H9 (cell line): ENCODE data around the gene POT1. TPM values are rescaled to one million over a fixed set of nuclear protein-coding genes. Genes with fewer than 3 reads are reported as not detected.

ENCODE experiments used
- DNase-seq: peaks from one replicate; pipeline ENCODE4 v3.0.0-alpha.2; 2017
- H2AFZ ChIP-seq: one replicate; pipeline ENCODE4 v1.6.1; 2013; ENCODE audit warnings: mild to moderate bottlenecking, low read length, control low read depth, moderate library complexity
- H2AK5ac ChIP-seq: 2 replicates; pipeline ENCODE4 v1.6.1; 2013; ENCODE audit warnings: low read length, control low read depth, mixed read lengths; ENCODE audit not compliant: insufficient read length
- H2BK120ac ChIP-seq: one replicate; pipeline ENCODE4 v1.6.1; 2013; ENCODE audit warnings: low read depth, mild to moderate bottlenecking, low read length, control low read depth, inconsistent platforms; ENCODE audit not compliant: poor library complexity, severe bottlenecking
- H2BK12ac ChIP-seq: 2 replicates; pipeline ENCODE4 v1.6.1; 2013; ENCODE audit warnings: low read length, control low read depth, mixed read lengths, low read depth; ENCODE audit not compliant: insufficient read length
- H2BK15ac ChIP-seq: 2 replicates; pipeline ENCODE4 v1.6.1; 2013; ENCODE audit warnings: low read depth, low read length, control low read depth
- H2BK20ac ChIP-seq: one replicate; pipeline ENCODE4 v1.6.1; 2013; ENCODE audit warnings: low read depth, mild to moderate bottlenecking, low read length, control low read depth, inconsistent platforms; ENCODE audit not compliant: poor library complexity, severe bottlenecking
- H2BK5ac ChIP-seq: 2 replicates; pipeline ENCODE4 v1.6.1; 2013; ENCODE audit warnings: low read length, control low read depth, mixed read lengths; ENCODE audit not compliant: insufficient read length
- H3K14ac ChIP-seq: 2 replicates; pipeline ENCODE4 v1.6.1; 2013; ENCODE audit warnings: low read length, control low read depth; ENCODE audit not compliant: insufficient read depth
- H3K18ac ChIP-seq: 2 replicates; pipeline ENCODE4 v1.6.1; 2013; ENCODE audit warnings: low read depth, mild to moderate bottlenecking, mixed read lengths, low read length, control low read depth; ENCODE audit not compliant: insufficient read length
- H3K23ac ChIP-seq: 2 replicates; pipeline ENCODE4 v1.6.1; 2013; ENCODE audit warnings: low read length, control low read depth, mixed read lengths, low read depth; ENCODE audit not compliant: insufficient read length
- H3K23me2 ChIP-seq: 2 replicates; pipeline ENCODE4 v1.6.1; 2013; ENCODE audit warnings: low read depth, mild to moderate bottlenecking, mixed read lengths, low read length, control low read depth; ENCODE audit not compliant: insufficient read length, poor library complexity, severe bottlenecking
- H3K27ac ChIP-seq: 2 replicates; pipeline ENCODE4 v1.5.1; 2013; ENCODE audit warnings: low read length, control low read depth, mixed read lengths, low read depth; ENCODE audit not compliant: insufficient read length
- H3K27me3 ChIP-seq: 2 replicates; pipeline ENCODE4 v1.6.1; 2013; ENCODE audit warnings: low read length, control low read depth, inconsistent platforms; ENCODE audit not compliant: insufficient read depth
- H3K4ac ChIP-seq: 2 replicates; pipeline ENCODE4 v1.6.1; 2013; ENCODE audit warnings: low read depth, mild to moderate bottlenecking, control low read depth, inconsistent platforms, low read length, moderate library complexity
- H3K4me1 ChIP-seq: 2 replicates; pipeline ENCODE4 v1.6.1; 2013; ENCODE audit warnings: low read length, control low read depth, inconsistent platforms; ENCODE audit not compliant: insufficient read depth
- H3K4me2 ChIP-seq: 2 replicates; pipeline ENCODE4 v1.6.1; 2013; ENCODE audit warnings: low read length, control low read depth, mixed read lengths; ENCODE audit not compliant: insufficient read length, insufficient read depth
- H3K56ac ChIP-seq: 2 replicates; pipeline ENCODE4 v1.6.1; 2013; ENCODE audit warnings: low read depth, mild to moderate bottlenecking, mixed read lengths, low read length, control low read depth; ENCODE audit not compliant: insufficient read length
- H3K79me1 ChIP-seq: 2 replicates; pipeline ENCODE4 v1.6.1; 2013; ENCODE audit warnings: low read depth, mild to moderate bottlenecking, moderate library complexity, low read length, control low read depth, inconsistent platforms; ENCODE audit not compliant: insufficient read depth, poor library complexity, severe bottlenecking
- H3K79me2 ChIP-seq: 2 replicates; pipeline ENCODE4 v1.6.1; 2013; ENCODE audit warnings: low read length, control low read depth, inconsistent platforms; ENCODE audit not compliant: insufficient read depth
- H3K9ac ChIP-seq: 2 replicates; pipeline ENCODE4 v1.6.1; 2013; ENCODE audit warnings: low read length, control low read depth, mixed read lengths; ENCODE audit not compliant: insufficient read length; ENCODE audit errors: extremely low read depth
- H3K9me3 ChIP-seq: one replicate; pipeline ENCODE4 v1.6.1; 2013; ENCODE audit warnings: low read depth, low read length, inconsistent platforms; ENCODE audit not compliant: control insufficient read depth
- H3T11ph ChIP-seq: one replicate; pipeline ENCODE4 v1.6.1; 2013; ENCODE audit warnings: mild to moderate bottlenecking, low read length, control low read depth, inconsistent platforms
- H4K20me1 ChIP-seq: one replicate; pipeline ENCODE4 v1.6.1; 2013; ENCODE audit not compliant: control insufficient read depth, insufficient read length, insufficient read depth
- H4K5ac ChIP-seq: 2 replicates; pipeline ENCODE4 v1.6.1; 2013; ENCODE audit warnings: low read depth, mild to moderate bottlenecking, mixed read lengths, low read length, control low read depth; ENCODE audit not compliant: insufficient read length
- H4K8ac ChIP-seq: replicated peaks from 2 replicates; pipeline ENCODE4 v1.6.1; 2013; ENCODE audit warnings: low read length, control low read depth, mixed read lengths, low read depth; ENCODE audit not compliant: insufficient read length
- H4K91ac ChIP-seq: 2 replicates; pipeline ENCODE4 v1.6.1; 2013; ENCODE audit warnings: low read depth, mild to moderate bottlenecking, moderate library complexity, mixed read lengths, low read length, control low read depth; ENCODE audit not compliant: insufficient read length
- H3K27ac Mint-ChIP-seq, 3 experiments: 2 replicates in 2 of 3; 3 replicates in 1 of 3; pipeline ENCODE4 v1.8.0; 2020 to 2021; ENCODE audit warnings: mixed read lengths in 3 of 3, mild to moderate bottlenecking in 1 of 3, moderate library complexity in 1 of 3
- H3K27me3 Mint-ChIP-seq: 2 replicates; pipeline ENCODE4 v1.8.0; 2021; ENCODE audit warnings: low read depth, mild to moderate bottlenecking, moderate library complexity, mixed read lengths
- H3K36me3 Mint-ChIP-seq, 3 experiments: 2 replicates in 2 of 3; 3 replicates in 1 of 3; pipeline ENCODE4 v1.8.0; 2020 to 2021; ENCODE audit warnings: low read depth in 3 of 3, mixed read lengths in 3 of 3; ENCODE audit not compliant: insufficient read depth in 1 of 3
- H3K4me1 Mint-ChIP-seq, 2 experiments: 2 replicates each; pipeline ENCODE4 v1.8.0; 2020; ENCODE audit warnings: mixed read lengths in 2 of 2
- H3K4me3 Mint-ChIP-seq, 2 experiments: 2 replicates in 1 of 2; 3 replicates in 1 of 2; pipeline ENCODE4 v1.8.0; 2020 to 2021; ENCODE audit warnings: mild to moderate bottlenecking in 2 of 2, mixed read lengths in 2 of 2, moderate library complexity in 1 of 2
- H3K9me3 Mint-ChIP-seq, 2 experiments: 2 replicates in 1 of 2; 3 replicates in 1 of 2; pipeline ENCODE4 v1.8.0; 2020; ENCODE audit warnings: mild to moderate bottlenecking in 2 of 2, mixed read lengths in 2 of 2, moderate library complexity in 1 of 2
- WGBS: extraction: QIAGEN DNeasy Blood & Tissue Kit; methylation state at CpG from one replicate; pipeline ENCODE4 v1.1.7; 2013; ENCODE audit warnings: missing lambda C conversion rate, low lambda C conversion rate, mixed read lengths; ENCODE audit not compliant: insufficient read length; ENCODE audit errors: extremely low coverage; 5-methylcytosine and 5-hydroxymethylcytosine counted together
- total RNA-seq: library from RNA; stranded (reverse); gene quantifications from 2 replicates; pipeline ENCODE4 v1.2.1, GENCODE V29; 2021
- TF ChIP-seq, protein P1 (sequence below): fragments of 200-600 bp; sonication (generic); conservative IDR thresholded peaks from 3 replicates; pipeline ENCODE4 v1.8.0; 2021; ENCODE audit warnings: antibody characterized with exemption, mild to moderate bottlenecking

The POT1 gene
- total RNA-seq, 1 experiment from 2014 or later, result 23.4 TPM

- H3K14ac ChIP-seq, result no peak overlapping the region
- H2BK15ac ChIP-seq, result no peak overlapping the region
- H3K23me2 ChIP-seq, result no peaks in the 10 kb centered on the region
- no peak overlapping the region for H3K9ac ChIP-seq
- Mint-ChIP-seq H3K9me3 (peaks cover 0 to 5% of the 10 kb centered on the region in 2 experiments; a peak in 2 of 5 replicates), H3K27ac (no peak overlapping the region; a peak in 2 of 7 replicates), H3K36me3 (peaks cover 0 to 11% (median 5%) of the 10 kb centered on the region in 3 experiments; a peak in 5 of 7 replicates), H3K4me3 (no peak overlapping the region), H3K4me1 (peaks cover 6 to 10% of the 10 kb centered on the region in 2 experiments), H3K27me3 (no peaks in the 10 kb centered on the region)
- H3K9me3 ChIP-seq, result no peaks in the 10 kb centered on the region
- H3K4ac ChIP-seq, result no peak overlapping the region
- no peaks in the 10 kb centered on the region for H4K20me1 ChIP-seq
- 0 out of 2 replicates have a peak, but pooled peaks cover 3% of the 10 kb centered on the region for H3K4me1 ChIP-seq
- no peak overlapping the region for H4K91ac ChIP-seq
- no peak overlapping the region for H2AK5ac ChIP-seq
- no peak overlapping the region for H2AFZ ChIP-seq
- no peak overlapping the region for H3K18ac ChIP-seq
- TF ChIP-seq, protein P1, sequence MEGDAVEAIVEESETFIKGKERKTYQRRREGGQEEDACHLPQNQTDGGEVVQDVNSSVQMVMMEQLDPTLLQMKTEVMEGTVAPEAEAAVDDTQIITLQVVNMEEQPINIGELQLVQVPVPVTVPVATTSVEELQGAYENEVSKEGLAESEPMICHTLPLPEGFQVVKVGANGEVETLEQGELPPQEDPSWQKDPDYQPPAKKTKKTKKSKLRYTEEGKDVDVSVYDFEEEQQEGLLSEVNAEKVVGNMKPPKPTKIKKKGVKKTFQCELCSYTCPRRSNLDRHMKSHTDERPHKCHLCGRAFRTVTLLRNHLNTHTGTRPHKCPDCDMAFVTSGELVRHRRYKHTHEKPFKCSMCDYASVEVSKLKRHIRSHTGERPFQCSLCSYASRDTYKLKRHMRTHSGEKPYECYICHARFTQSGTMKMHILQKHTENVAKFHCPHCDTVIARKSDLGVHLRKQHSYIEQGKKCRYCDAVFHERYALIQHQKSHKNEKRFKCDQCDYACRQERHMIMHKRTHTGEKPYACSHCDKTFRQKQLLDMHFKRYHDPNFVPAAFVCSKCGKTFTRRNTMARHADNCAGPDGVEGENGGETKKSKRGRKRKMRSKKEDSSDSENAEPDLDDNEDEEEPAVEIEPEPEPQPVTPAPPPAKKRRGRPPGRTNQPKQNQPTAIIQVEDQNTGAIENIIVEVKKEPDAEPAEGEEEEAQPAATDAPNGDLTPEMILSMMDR, result no peak
- no peak overlapping the region for H2BK5ac ChIP-seq
- no peak overlapping the region for H3K56ac ChIP-seq
- H3K23ac ChIP-seq, result no peak overlapping the region
- no peaks in the 10 kb centered on the region for H3K27me3 ChIP-seq
- H3K4me2 ChIP-seq, result no peak overlapping the region
- no peaks in the 10 kb centered on the region for H3K79me1 ChIP-seq
- H3K79me2 ChIP-seq, result no peaks in the 10 kb centered on the region
- H4K8ac ChIP-seq, result no peak overlapping the region
- no peak overlapping the region for H2BK120ac ChIP-seq
- H2BK12ac ChIP-seq, result no peak overlapping the region
- H3T11ph ChIP-seq, result no peak overlapping the region
- H2BK20ac ChIP-seq, result no peak overlapping the region
- H4K5ac ChIP-seq, result no peak overlapping the region
- H3K27ac ChIP-seq, result no peak overlapping the region
- no CpG with 5 or more reads among the region's 5 CpGs for WGBS
- no peak for DNase-seq
Observed at GRCh38 chr7:124818807-124819206, 110.8 kb downstream of the POT1 start.
